Peyer's patch (tissue), 4 donors: Measurements from ENCODE around the gene FNDC11. TPM values are rescaled to one million over a fixed set of nuclear protein-coding genes. Genes with fewer than 3 reads are reported as not detected.

Source experiments
- DNase-seq, 3 donors: peaks; one replicate each; pipeline ENCODE4 v3.0.0-alpha.2; 2017 to 2019
- H3K27ac ChIP-seq, 4 donors: fragments of 200-600 bp; sonication (generic); one replicate each; pipeline ENCODE4 v1.5.1; 2016 to 2019
- H3K27me3 ChIP-seq, 2 donors: fragments of 200-600 bp; sonication (generic); one replicate each; pipeline ENCODE4 v1.5.1; 2019
- H3K36me3 ChIP-seq, 3 donors: fragments of 200-600 bp; sonication (generic); one replicate each; pipeline ENCODE4 v1.5.1; 2016 to 2019
- H3K4me1 ChIP-seq, 4 donors: fragments of 200-600 bp; sonication (generic); one replicate each; pipeline ENCODE4 v1.5.1; 2016 to 2019
- H3K4me3 ChIP-seq, 4 donors: fragments of 200-600 bp; sonication (generic); 1 replicate in 3 of 4; 2 replicates in 1 of 4; pipeline ENCODE4 v1.5.1; 2016 to 2019; ENCODE audit warnings: mild to moderate bottlenecking in 1 of 4
- H3K9me3 ChIP-seq, 4 donors: fragments of 200-600 bp; sonication (generic); one replicate each; pipeline ENCODE4 v1.5.1; 2016 to 2019; ENCODE audit warnings: mild to moderate bottlenecking in 1 of 4
- CTCF ChIP-seq, 6 experiments: fragments of 450-650 bp in 4 of 6; fragments of 200-600 bp in 2 of 6; sonication (generic) in 1 of 6; IDR thresholded peaks; one replicate each; pipeline ENCODE4 v1.5.1; 2017 to 2019; ENCODE audit warnings: antibody characterized with exemption in 6 of 6, mild to moderate bottlenecking in 3 of 6, moderate library complexity in 1 of 6
- POLR2A ChIP-seq, 2 donors: fragments of 450-650 bp; IDR thresholded peaks; one replicate each; pipeline ENCODE4 v1.5.1; 2017; ENCODE audit warnings: antibody characterized with exemption in 2 of 2, mild to moderate bottlenecking in 2 of 2, moderate library complexity in 2 of 2
- total RNA-seq, 4 donors: library from RNA; depleted of rRNA; stranded (reverse); fragments of >200 nt; gene quantifications; one replicate each; pipeline ENCODE4 v1.1.0, GENCODE V29; 2016

FNDC11 gene
- total RNA-seq, 4 donors from 2014 or later, result 0.67 TPM; not detected in 3

GRCh38 chr20:63587776-63588591, 34.0 kb downstream of the FNDC11 start:
- H3K36me3 ChIP-seq, result peaks cover 0 to 40% (median 0%) of the 10 kb centered on the region in 3 donors
- TF ChIP-seq CTCF (IDR thresholded peaks at IDR 0.05), result no peak
- TF ChIP-seq POLR2A (IDR thresholded peaks at IDR 0.05), result no peak
- DNase-seq, result no peak
- no peaks in the 10 kb centered on the region for H3K9me3 ChIP-seq
- H3K27ac ChIP-seq, result no peak overlapping the region
- no peak overlapping the region for H3K4me3 ChIP-seq
- no peaks in the 10 kb centered on the region for H3K27me3 ChIP-seq
- H3K4me1 ChIP-seq, result no peaks in the 10 kb centered on the region

GRCh38 chr20:63588641-63589041, 34.7 kb downstream of the FNDC11 start:
- Histone ChIP-seq H3K9me3 (no peaks in the 10 kb centered on the region), H3K27ac (no peak overlapping the region), H3K4me1 (no peaks in the 10 kb centered on the region), H3K4me3 (no peak overlapping the region), H3K27me3 (no peaks in the 10 kb centered on the region), H3K36me3 (peaks cover 0 to 46% (median 0%) of the 10 kb centered on the region in 3 donors)
- no peak for TF ChIP-seq CTCF (IDR thresholded peaks at IDR 0.05)
- no peak for DNase-seq

DNA sequence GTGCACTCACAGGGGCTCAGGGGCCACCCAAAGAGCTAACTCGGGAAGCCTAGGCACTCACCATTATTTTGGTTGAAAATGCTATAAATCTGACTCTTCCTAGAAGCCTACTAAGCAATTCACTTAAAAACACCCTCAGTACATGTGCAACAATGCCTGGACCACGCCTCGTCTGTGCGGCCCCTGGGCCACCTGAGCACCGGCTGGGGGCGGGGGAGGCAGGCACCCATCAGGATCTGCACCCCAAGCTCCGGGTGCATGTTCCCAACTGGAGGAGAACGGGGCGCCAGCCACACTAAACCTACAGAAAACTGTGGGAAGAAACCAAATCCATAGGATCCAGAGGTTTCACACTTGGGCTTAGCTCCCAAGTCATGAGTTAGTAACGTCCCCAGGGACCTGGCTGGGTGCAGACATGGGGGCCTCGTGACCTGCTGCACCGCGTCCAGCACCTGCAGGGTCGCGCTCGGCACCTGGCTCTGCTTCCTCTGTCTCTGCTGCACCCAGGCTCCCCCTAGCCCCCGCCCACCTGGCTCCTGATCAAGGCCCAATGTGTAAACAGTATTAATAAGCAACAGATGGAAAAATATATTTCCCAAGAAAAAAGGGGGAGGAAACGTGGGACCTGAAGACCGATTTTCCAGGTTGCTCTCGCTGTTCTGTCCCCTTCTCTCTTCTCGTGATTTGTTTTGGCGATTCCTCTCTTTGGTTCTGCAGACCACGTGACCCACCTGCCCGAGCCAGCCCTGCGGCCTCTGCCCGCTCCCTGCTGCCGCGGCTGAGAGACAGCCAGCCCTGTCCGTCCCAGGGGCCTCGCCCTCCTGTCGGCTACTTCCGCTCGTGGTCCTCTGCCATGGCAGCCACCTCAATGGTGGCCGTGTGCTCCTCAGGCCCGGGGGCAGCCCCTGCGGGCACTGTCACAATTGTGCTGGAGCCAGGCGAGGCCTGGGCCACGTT, 35.6 kb downstream of the FNDC11 start:
- no peak overlapping the region for H3K4me3 ChIP-seq
- no peak for TF ChIP-seq CTCF (IDR thresholded peaks at IDR 0.05)
- TF ChIP-seq POLR2A (IDR thresholded peaks at IDR 0.05), result no peak
- no peaks in the 10 kb centered on the region for H3K4me1 ChIP-seq
- no peak for DNase-seq
- H3K27me3 ChIP-seq, result no peaks in the 10 kb centered on the region
- no peaks in the 10 kb centered on the region for H3K9me3 ChIP-seq
- H3K27ac ChIP-seq, result no peak overlapping the region
- H3K36me3 ChIP-seq, result peaks cover 0 to 55% (median 0%) of the 10 kb centered on the region in 3 donors

DNA sequence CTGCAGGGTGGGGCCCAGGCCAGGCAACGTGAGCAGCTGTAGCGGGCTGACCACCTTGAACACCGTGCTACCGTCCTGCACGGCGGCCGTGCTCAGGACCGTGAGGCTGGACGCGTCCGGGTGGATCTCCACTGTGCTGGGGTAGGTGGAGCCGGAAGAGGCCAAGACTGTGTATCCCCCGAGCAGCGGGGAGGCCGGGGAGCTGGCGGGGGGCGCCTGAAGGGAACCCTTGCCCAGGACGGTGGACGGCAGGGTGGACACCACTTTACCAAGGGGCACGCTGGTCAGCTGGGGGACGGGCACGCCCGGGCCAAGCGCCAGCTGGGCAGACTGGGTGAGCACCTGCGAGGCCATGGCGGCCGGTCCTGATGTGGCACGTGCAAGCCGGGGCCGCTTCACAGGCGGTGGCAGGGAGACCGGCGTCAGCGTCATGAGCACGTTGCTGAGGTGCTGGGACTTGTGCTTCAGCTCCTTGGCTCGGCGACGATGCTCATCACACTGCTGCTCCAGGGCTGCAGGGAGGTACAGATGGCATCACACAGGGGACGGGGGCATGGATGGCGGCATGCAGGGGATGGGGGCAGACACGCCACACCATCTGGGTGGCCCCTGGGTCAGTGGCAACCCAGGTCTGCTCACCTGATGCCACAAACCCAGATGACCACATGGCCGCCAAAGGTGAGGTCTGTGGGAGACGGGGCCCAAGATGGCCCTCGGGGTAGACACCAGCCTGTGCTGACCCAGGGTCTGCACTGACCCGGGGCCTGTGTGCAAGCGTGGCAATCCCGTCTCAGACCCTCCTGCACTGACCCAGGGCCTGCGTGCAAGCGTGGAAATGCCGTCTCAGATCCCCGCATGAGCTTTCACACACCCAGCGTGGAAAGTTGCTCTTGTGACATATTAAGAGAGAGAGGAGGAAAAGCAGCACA, 36.5 kb downstream of the FNDC11 start:
- Histone ChIP-seq H3K27ac (no peak overlapping the region), H3K9me3 (no peaks in the 10 kb centered on the region), H3K36me3 (peaks cover 0 to 61% (median 0%) of the 10 kb centered on the region in 3 donors), H3K4me3 (no peak overlapping the region), H3K27me3 (no peaks in the 10 kb centered on the region), H3K4me1 (no peaks in the 10 kb centered on the region)
- no peak for DNase-seq
- TF ChIP-seq POLR2A (IDR thresholded peaks at IDR 0.05), result no peak
- TF ChIP-seq CTCF (IDR thresholded peaks at IDR 0.05), result no peak

- TF ChIP-seq POLR2A (IDR thresholded peaks at IDR 0.05) (no peak), CTCF (IDR thresholded peaks at IDR 0.05) (no peak)
- Histone ChIP-seq H3K27ac (no peak overlapping the region), H3K4me1 (no peaks in the 10 kb centered on the region), H3K36me3 (peaks cover 0 to 68% (median 0%) of the 10 kb centered on the region in 3 donors), H3K9me3 (no peaks in the 10 kb centered on the region), H3K4me3 (no peak overlapping the region), H3K27me3 (no peaks in the 10 kb centered on the region)
- no peak for DNase-seq
Observed at GRCh38 chr20:63591147-63591533, 37.2 kb downstream of the FNDC11 start.
